Endometrial microvascular endothelial cells (primary cell): ENCODE measurements around the gene RPS17. TPM values are rescaled to one million over a fixed set of nuclear protein-coding genes. Genes with fewer than 3 reads are reported as not detected.

Experiments used
- in situ Hi-C: cut with HindIII; loops from 2 replicates; pipeline ENCODE4 v1.10.0; 2017; ENCODE audit warnings: low sequenced_read_pairs, low pct_unique_long_range_greater_than_20kb; ENCODE audit errors: inconsistent ontology term
- total RNA-seq: library from RNA; depleted of rRNA; stranded (reverse); fragments of >200 nt; gene quantifications from one replicate; pipeline ENCODE4 v1.2.3, GENCODE V29; 2015; ENCODE audit errors: inconsistent ontology term

The RPS17 gene
- 1,693 TPM for total RNA-seq

- in situ Hi-C loops, result loop anchor here (25.0 kb wide), 1 partner anchor 472 kb away; the partner anchor contains the start of gene C15orf40
These were observed at the start of gene RPS17 for GRCh38 chr15:82540055-82540983. TSS of gene RPS17 (minus strand) at chr15:82540457. CDS start at chr15:82540428, 29 bp downstream.

DNA sequence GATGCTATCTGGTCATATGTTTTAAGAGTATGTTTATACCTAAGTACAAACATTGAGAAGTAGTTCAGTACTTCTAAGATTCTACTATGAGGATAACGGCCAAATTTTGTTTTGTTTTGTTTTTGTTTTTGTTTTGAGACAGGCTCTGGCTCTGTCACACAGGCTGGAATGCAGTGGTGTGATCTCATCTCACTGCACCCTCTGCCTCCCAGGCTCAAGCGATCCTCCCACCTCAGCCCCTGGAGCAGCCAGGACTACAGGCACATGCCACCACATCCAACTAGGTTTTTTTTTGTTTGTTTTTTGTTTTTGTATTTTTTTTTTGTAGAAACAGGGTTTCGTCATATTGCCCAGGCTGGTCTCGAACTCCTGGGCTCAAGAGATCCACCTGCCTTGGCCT lies 47.5 kb upstream of the RPS17 start:
- in situ Hi-C loops, result no loop called here

GRCh38 chr15:82585072-82585471 lies 44.8 kb upstream of the RPS17 start:
- in situ Hi-C loops, result no loop called here

DNA sequence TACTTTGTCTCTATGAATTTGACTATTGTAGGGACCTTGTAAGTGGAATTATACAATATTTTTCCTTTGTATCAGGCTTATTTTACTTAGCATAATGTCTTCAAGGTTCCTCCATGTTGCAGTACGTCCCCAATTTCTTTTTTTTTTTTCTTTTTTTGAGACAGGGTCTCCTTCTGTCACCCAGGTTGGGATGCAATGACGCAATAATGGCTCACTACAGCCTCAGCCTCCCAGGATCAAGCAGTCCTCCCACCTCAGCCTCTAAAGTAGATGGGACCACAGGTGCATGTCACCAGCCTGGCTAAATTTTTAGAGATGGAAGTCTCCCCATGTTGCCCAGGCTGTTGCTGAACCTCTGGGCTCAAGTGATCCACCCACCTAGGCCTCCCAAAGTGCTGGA lies 40.5 kb upstream of the RPS17 start:
- in situ Hi-C loops, result no loop called here

GRCh38 chr15:82575335-82575734 lies 35.1 kb upstream of the RPS17 start:
- in situ Hi-C loops, result no loop called here

GRCh38 chr15:82572986-82573385 lies 32.7 kb upstream of the RPS17 start:
- in situ Hi-C loops, result no loop called here

DNA sequence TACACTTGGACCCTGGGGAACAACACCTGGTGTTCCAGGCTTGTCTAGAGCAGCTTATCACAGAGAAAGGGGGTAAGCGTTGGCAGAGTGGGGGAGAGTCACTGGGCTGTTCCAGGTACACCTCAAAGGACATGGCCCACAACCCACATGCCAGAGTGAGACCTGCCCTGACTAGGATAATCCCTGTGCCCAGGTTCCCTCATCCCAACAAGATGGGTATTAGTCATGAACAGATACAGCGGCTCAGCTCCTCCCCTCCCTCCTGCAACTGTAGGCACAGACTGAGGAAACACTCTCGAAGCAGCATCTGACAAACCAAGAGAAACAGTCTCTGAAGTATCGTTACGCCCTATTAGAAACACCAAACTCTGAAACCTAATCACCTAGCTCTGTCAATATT lies 32.1 kb upstream of the RPS17 start:
- in situ Hi-C loops, result no loop called here

- in situ Hi-C loops, result no loop called here
These were observed 31.5 kb upstream of the RPS17 start for GRCh38 chr15:82571722-82572222.

DNA sequence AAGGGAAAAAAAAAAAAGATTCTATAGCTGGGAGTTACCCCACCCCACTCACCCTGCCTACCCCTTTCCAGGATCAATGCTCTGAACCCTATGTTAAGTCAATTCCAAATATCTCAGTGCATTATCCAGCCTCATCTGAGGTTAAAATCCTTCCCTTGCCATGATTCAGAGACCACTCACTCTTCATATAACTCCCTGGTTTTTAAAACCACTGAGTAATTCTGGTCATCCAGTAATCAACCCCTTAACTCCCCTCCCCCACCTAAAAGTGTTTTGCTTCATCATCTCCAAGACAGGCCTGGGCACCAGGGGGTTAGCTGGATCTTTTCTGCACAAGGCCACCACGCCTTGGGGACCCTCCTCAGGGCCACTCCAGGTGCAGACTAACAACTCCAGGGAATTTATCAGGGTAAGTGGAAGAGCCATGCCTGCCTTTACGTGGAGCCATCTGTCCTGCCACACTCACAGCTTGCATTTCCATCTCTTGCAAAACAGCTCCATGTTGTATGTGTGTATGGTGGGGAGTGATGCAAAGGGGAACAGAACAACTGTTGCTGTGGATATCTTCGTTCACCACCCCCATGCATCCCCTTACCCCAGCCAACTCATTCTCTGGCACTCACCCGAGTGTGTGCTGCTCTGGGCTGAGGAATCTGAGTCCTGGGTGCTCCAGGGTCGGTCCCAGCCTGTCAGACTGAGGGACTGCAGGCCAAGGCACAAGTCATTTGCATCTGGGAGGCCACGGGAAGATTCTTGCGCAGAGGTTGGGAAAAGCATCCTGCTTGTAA lies 30.7 kb upstream of the RPS17 start:
- in situ Hi-C loops, result no loop called here

DNA sequence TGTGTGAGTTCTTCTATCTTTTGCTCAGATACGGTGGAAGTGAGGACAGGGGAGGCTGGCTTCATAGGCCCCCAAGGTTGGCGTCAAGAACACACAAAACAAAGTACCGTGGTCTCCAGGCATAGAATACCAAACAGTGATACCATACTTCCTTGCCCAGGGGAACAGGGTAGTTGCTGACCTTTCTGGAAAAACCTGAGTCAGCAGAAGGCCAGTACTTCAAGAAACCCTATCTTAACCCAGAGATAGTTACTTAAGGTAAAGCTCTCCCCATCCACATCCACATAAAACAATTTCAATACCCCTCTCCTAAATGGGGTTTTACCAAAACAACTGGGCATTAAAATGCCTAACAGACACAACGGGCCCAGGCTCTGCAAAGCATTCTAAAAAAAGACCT lies 29.6 kb upstream of the RPS17 start:
- in situ Hi-C loops, result no loop called here

DNA sequence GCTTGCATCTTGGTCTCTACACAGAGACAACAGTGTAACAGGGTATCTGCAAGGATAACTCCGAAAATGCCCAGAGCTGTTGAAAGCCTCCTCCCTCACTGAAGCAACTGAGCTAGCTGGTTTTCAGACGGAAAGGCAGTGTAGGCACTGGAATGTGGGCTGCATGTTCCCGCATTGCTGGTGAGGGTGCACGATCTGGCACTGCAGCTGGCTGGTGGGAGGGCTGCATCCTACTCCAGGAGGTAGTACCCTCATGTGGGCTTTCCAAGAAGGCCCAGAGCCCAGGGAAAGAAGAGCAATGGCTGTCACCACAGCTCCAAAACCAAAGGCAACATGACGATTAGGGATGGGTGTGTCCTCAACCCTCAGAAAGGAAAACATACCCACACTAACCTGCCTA lies 28.7 kb upstream of the RPS17 start:
- in situ Hi-C loops, result no loop called here

DNA sequence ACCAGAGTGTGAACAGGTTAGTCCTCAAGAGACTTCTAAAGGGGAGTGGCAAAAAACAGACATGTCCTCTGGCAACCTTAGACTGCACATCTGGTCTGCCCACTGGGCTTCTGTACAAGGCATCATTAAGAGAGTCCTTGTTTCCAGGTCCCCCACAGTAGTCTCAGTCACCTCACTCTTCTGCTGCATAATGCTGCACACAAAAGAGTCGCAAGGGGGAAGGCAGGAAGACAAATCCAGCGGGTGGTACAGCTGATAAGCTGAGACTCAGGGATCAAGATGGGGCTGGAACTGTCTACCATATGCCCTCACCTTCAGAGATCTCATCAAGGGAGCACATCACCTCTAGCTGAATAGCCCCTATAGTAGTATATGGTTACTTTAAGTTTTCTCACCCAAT lies 27.4 kb upstream of the RPS17 start:
- in situ Hi-C loops, result no loop called here

- in situ Hi-C loops, result no loop called here
These were observed 26.4 kb upstream of the RPS17 start for GRCh38 chr15:82566690-82567089.

- in situ Hi-C loops, result no loop called here
These were observed 18.2 kb upstream of the RPS17 start for GRCh38 chr15:82558502-82558901.

DNA sequence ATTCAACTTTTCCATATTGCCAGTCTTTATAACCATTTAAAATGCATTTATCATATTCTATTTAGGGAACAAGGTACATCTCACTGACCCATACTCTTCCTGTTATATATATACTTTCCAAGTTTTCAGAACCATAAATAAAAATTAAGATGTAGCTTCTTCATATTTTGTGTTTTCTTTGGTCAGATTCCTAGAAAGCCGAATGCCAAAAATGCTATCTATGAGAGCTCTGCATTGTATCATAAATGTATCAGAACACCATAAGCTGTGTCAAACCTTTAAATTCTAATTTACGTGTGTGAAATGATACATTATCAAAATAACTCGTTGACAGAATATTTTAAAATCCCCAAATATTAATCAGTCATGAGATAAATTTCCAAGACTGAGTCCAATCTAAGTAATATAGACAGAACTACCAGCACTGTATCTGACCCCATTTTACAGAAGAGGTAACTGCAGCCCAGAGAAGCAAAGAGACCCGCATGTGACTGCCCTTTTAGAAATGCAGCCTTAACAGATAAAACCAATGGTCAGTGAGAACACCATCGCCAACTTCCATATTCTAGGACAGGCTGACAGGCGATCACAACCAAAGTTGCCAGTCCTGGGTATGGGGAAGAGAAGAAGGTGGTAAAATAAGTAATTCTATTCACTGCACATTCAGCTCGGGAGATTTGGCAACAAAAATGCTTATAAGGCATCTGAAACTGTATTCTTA lies 16.2 kb upstream of the RPS17 start:
- in situ Hi-C loops, result no loop called here

GRCh38 chr15:82554849-82555248 lies 14.6 kb upstream of the RPS17 start:
- in situ Hi-C loops, result no loop called here

DNA sequence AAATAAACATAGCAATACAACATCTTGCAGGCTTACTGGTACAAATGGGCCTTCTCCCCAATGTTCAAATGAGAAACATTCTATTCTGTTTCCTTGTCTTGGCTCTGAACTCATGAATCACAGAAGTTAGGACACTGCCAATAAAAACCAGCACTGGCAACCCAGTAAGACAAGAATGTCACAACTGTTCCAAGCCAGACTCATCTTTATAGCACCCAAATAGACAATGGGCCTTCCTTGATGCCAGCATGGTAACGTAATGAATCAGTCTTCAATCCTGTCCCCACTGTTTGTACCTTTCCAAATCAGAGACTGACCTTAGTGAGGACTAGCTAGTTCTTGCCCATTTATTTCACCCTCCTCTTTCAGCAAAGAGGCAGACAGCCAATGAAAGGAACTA lies 14.1 kb upstream of the RPS17 start:
- in situ Hi-C loops, result no loop called here

- in situ Hi-C loops, result no loop called here
These were observed 13.6 kb upstream of the RPS17 start for GRCh38 chr15:82553846-82554245.

- in situ Hi-C loops, result no loop called here
These were observed 12.6 kb upstream of the RPS17 start for GRCh38 chr15:82552861-82553260.
